Type B pancreatic cell (in vitro differentiated cells): ENCODE data around the gene FUT4. TPM values are rescaled to one million over a fixed set of nuclear protein-coding genes. Genes with fewer than 3 reads are reported as not detected.
A peak's percentile ranks its signal among the peaks of the same experiment; 100 is the strongest.

ENCODE experiments used
- DNase-seq: peaks from one replicate; pipeline ENCODE4 v3.0.0; 2021; ENCODE audit warnings: mixed read lengths; ENCODE audit not compliant: unreplicated experiment; ENCODE audit errors: extremely low spot score
- H3K27ac Mint-ChIP-seq: 2 replicates; pipeline ENCODE4 v1.8.0; 2021; ENCODE audit warnings: mild to moderate bottlenecking, mixed read lengths
- H3K27me3 Mint-ChIP-seq: 2 replicates; pipeline ENCODE4 v1.8.0; 2021; ENCODE audit warnings: mixed read lengths
- H3K36me3 Mint-ChIP-seq: 2 replicates; pipeline ENCODE4 v1.8.0; 2021; ENCODE audit warnings: mixed read lengths
- H3K4me1 Mint-ChIP-seq: one replicate; pipeline ENCODE4 v1.8.0; 2021; ENCODE audit warnings: mixed read lengths; ENCODE audit not compliant: unreplicated experiment
- H3K4me3 Mint-ChIP-seq: 2 replicates; pipeline ENCODE4 v1.8.0; 2021; ENCODE audit warnings: mild to moderate bottlenecking, mixed read lengths
- H3K9me3 Mint-ChIP-seq: 2 replicates; pipeline ENCODE4 v1.8.0; 2021; ENCODE audit warnings: mixed read lengths
- CTCF ChIP-seq: fragments of 200-600 bp; sonication (generic); conservative IDR thresholded peaks from 2 replicates; pipeline ENCODE4 v1.5.0; 2021; ENCODE audit warnings: antibody characterized with exemption, mild to moderate bottlenecking
- total RNA-seq: library from RNA; stranded (reverse); gene quantifications from 2 replicates; pipeline ENCODE4 v1.2.1, GENCODE V29; 2021; ENCODE audit warnings: low replicate concordance

FUT4 gene
- total RNA-seq, 1 donor from 2014 or later: 10.4 TPM

GRCh38 chr11:94536386-94536785, 7.3 kb upstream of the FUT4 start:
- Mint-ChIP-seq H3K27ac (no peak overlapping the region), H3K27me3 (no peaks in the 10 kb centered on the region), H3K4me3 (no peak overlapping the region), H3K9me3 (peaks cover 5% of the 10 kb centered on the region), H3K4me1 (no peaks in the 10 kb centered on the region), H3K36me3 (no peaks in the 10 kb centered on the region)
- no peak for DNase-seq
- TF ChIP-seq CTCF: no peak

- H3K4me3 Mint-ChIP-seq: peak overlapping the region; percentile 29
- no peaks in the 10 kb centered on the region for H3K36me3 Mint-ChIP-seq
- no peak for DNase-seq
- H3K4me1 Mint-ChIP-seq: no peaks in the 10 kb centered on the region
- no peaks in the 10 kb centered on the region for H3K27me3 Mint-ChIP-seq
- peaks cover 5% of the 10 kb centered on the region for H3K9me3 Mint-ChIP-seq
- no peak for TF ChIP-seq CTCF
- H3K27ac Mint-ChIP-seq: peak overlapping the region; percentile 42
Measured at GRCh38 chr11:94537031-94537600, 6.6 kb upstream of the FUT4 start.

GRCh38 chr11:94539420-94539819, 4.3 kb upstream of the FUT4 start:
- H3K27me3 Mint-ChIP-seq: peaks cover 5% of the 10 kb centered on the region
- H3K9me3 Mint-ChIP-seq: peaks cover 11% of the 10 kb centered on the region
- H3K4me3 Mint-ChIP-seq: peak overlapping the region; percentile 30
- H3K4me1 Mint-ChIP-seq: peaks cover 10% of the 10 kb centered on the region
- H3K36me3 Mint-ChIP-seq: no peaks in the 10 kb centered on the region
- H3K27ac Mint-ChIP-seq: peak overlapping the region; percentile 81
- TF ChIP-seq CTCF: no peak
- DNase-seq: no peak

- Mint-ChIP-seq H3K4me1 (peaks cover 29% of the 10 kb centered on the region), H3K27ac (peak overlapping the region; percentile 91)
- no peak for TF ChIP-seq CTCF
Measured at GRCh38 chr11:94544646-94545263, 1.0 kb downstream of the FUT4 start.

GRCh38 chr11:94545264-94546161, 1.8 kb downstream of the FUT4 start:
- TF ChIP-seq CTCF: no peak
- Mint-ChIP-seq H3K4me3 (peak overlapping the region; percentile 94), H3K27ac (peak overlapping the region; percentile 91), H3K9me3 (peaks cover 6% of the 10 kb centered on the region), H3K36me3 (peaks cover 16% of the 10 kb centered on the region), H3K27me3 (peaks cover 5% of the 10 kb centered on the region), H3K4me1 (peaks cover 29% of the 10 kb centered on the region)
- DNase-seq: peak; percentile 71

More at GRCh38 chr11:94544646-94545263, 1.0 kb downstream of the FUT4 start:
- Mint-ChIP-seq H3K4me3 (peak overlapping the region; percentile 94), H3K9me3 (peaks cover 6% of the 10 kb centered on the region), H3K36me3 (peaks cover 14% of the 10 kb centered on the region), H3K27me3 (peaks cover 5% of the 10 kb centered on the region)
- DNase-seq: peak; percentile 70
